ENCODE results near the gene IL17RA.

IL17RA gene

GRCh38 chr22:17106161-17106784 is 21.5 kb downstream of the IL17RA start:
- DNase-seq (ENCODE audit: low read depth, low spot score), result no peak

- DNase-seq (ENCODE audit: low read depth, low spot score), result no peak
These were observed 22.2 kb downstream of the IL17RA start for GRCh38 chr22:17106785-17107546.

- no peak for DNase-seq (ENCODE audit: low read depth, low spot score)
These were observed 22.7 kb downstream of the IL17RA start for GRCh38 chr22:17107547-17107810.

- DNase-seq (ENCODE audit: low read depth, low spot score), result no peak
These were observed 23.7 kb downstream of the IL17RA start for GRCh38 chr22:17108256-17109112.

- no peak for DNase-seq (ENCODE audit: low read depth, low spot score)
These were observed 24.5 kb downstream of the IL17RA start for GRCh38 chr22:17109113-17109865.

GRCh38 chr22:17109976-17110375 is 25.2 kb downstream of the IL17RA start:
- DNase-seq (ENCODE audit: low read depth, low spot score), result no peak

- no peak for DNase-seq (ENCODE audit: low read depth, low spot score)
These were observed 26.2 kb downstream of the IL17RA start for GRCh38 chr22:17110791-17111550.

GRCh38 chr22:17112491-17113042 is 27.8 kb downstream of the IL17RA start:
- no peak for DNase-seq (ENCODE audit: low read depth, low spot score)

- no peak for DNase-seq (ENCODE audit: low read depth, low spot score)
These were observed 28.8 kb downstream of the IL17RA start for GRCh38 chr22:17113600-17113999.

- no peak for DNase-seq (ENCODE audit: low read depth, low spot score)
These were observed 29.5 kb downstream of the IL17RA start for GRCh38 chr22:17114173-17114897.

- DNase-seq (ENCODE audit: low read depth, low spot score), result no peak
These were observed 30.1 kb downstream of the IL17RA start for GRCh38 chr22:17114898-17115235.

GRCh38 chr22:17115236-17115635 is 30.4 kb downstream of the IL17RA start:
- no peak for DNase-seq (ENCODE audit: low read depth, low spot score)

- no peak for DNase-seq (ENCODE audit: low read depth, low spot score)
These were observed 31.3 kb downstream of the IL17RA start for GRCh38 chr22:17115945-17116565.

- DNase-seq (ENCODE audit: low read depth, low spot score), result peak; percentile 26
These were observed 32.0 kb downstream of the IL17RA start for GRCh38 chr22:17116572-17117330.

GRCh38 chr22:17117400-17117799 is 32.6 kb downstream of the IL17RA start:
- DNase-seq (ENCODE audit: low read depth, low spot score), result no peak

- no peak for DNase-seq (ENCODE audit: low read depth, low spot score)
These were observed 33.1 kb downstream of the IL17RA start for GRCh38 chr22:17117890-17118289.

- DNase-seq (ENCODE audit: low read depth, low spot score), result no peak
These were observed 33.5 kb downstream of the IL17RA start for GRCh38 chr22:17118342-17118741.

GRCh38 chr22:17119481-17120202 is 34.8 kb downstream of the IL17RA start:
- DNase-seq (ENCODE audit: low read depth, low spot score), result peak; percentile 86

Measured in ELF-1 (cell line).